Neural progenitor cell (in vitro differentiated cells): ENCODE results near the gene PPM1L. TPM values are rescaled to one million over a fixed set of nuclear protein-coding genes. Genes with fewer than 3 reads are reported as not detected.
A peak's percentile ranks its signal among the peaks of the same experiment; 100 is the strongest.
"Not testable (repeated sequence)": the region's sequence is repeated elsewhere in the genome, so short reads cannot be mapped to it uniquely, and the experiment has no call there.

ENCODE experiments used
- DNase-seq: peaks from one replicate; pipeline ENCODE4 v3.0.0-alpha.2; 2016; ENCODE audit warnings: low spot score
- H2AFZ ChIP-seq: fragments of 200-600 bp; sonication (generic); replicated peaks from 2 replicates; pipeline ENCODE4 v1.6.1; 2016; ENCODE audit warnings: antibody characterized with exemption
- H3F3A ChIP-seq: fragments of 200-600 bp; sonication (generic); 2 replicates; pipeline ENCODE4 v1.6.1; 2016; ENCODE audit warnings: antibody characterized with exemption, low read depth
- H3K27ac ChIP-seq: fragments of 200-600 bp; sonication (generic); 2 replicates; pipeline ENCODE4 v1.5.1; 2016; ENCODE audit warnings: mild to moderate bottlenecking
- H3K27me3 ChIP-seq: fragments of 200-600 bp; sonication (generic); 2 replicates; pipeline ENCODE4 v1.6.1; 2016; ENCODE audit warnings: mild to moderate bottlenecking, moderate library complexity
- H3K36me3 ChIP-seq: fragments of 200-600 bp; sonication (generic); 2 replicates; pipeline ENCODE4 v1.5.1; 2016
- H3K4me1 ChIP-seq: fragments of 200-600 bp; sonication (generic); 2 replicates; pipeline ENCODE4 v1.6.1; 2016; ENCODE audit warnings: mixed run types
- H3K4me2 ChIP-seq: fragments of 200-600 bp; sonication (generic); 2 replicates; pipeline ENCODE4 v1.6.1; 2016
- H3K4me3 ChIP-seq: fragments of 200-600 bp; sonication (generic); 2 replicates; pipeline ENCODE4 v1.5.1; 2016
- H3K79me2 ChIP-seq: fragments of 200-600 bp; sonication (generic); 2 replicates; pipeline ENCODE4 v1.6.1; 2016; ENCODE audit warnings: low read depth
- H3K9ac ChIP-seq: fragments of 200-600 bp; sonication (generic); 2 replicates; pipeline ENCODE4 v1.6.1; 2016
- H3K9me3 ChIP-seq: fragments of 200-600 bp; sonication (generic); 2 replicates; pipeline ENCODE4 v1.5.1; 2016; ENCODE audit warnings: low read depth
- H4K20me1 ChIP-seq: fragments of 200-600 bp; sonication (generic); 2 replicates; pipeline ENCODE4 v1.6.1; 2016; ENCODE audit warnings: low read depth
- H3K27ac Mint-ChIP-seq: 3 replicates; pipeline ENCODE4 v1.8.0; 2021; ENCODE audit warnings: mixed read lengths
- H3K27me3 Mint-ChIP-seq: 2 replicates; pipeline ENCODE4 v1.8.0; 2022; ENCODE audit warnings: low read depth, mild to moderate bottlenecking, inconsistent platforms, moderate library complexity, mixed read lengths; ENCODE audit not compliant: insufficient read depth
- H3K36me3 Mint-ChIP-seq: 3 replicates; pipeline ENCODE4 v1.8.0; 2021; ENCODE audit warnings: mixed read lengths
- H3K4me1 Mint-ChIP-seq: 3 replicates; pipeline ENCODE4 v1.8.0; 2021; ENCODE audit warnings: mixed read lengths
- H3K4me3 Mint-ChIP-seq: 3 replicates; pipeline ENCODE4 v1.8.0; 2021; ENCODE audit warnings: mild to moderate bottlenecking, moderate library complexity, mixed read lengths
- H3K9me3 Mint-ChIP-seq: 3 replicates; pipeline ENCODE4 v1.8.0; 2020; ENCODE audit warnings: mixed read lengths
- CTCF ChIP-seq: fragments of 200-600 bp; sonication (generic); IDR thresholded peaks from 2 replicates; pipeline ENCODE4 v1.5.1; 2017; ENCODE audit warnings: antibody characterized with exemption, mild to moderate bottlenecking
- EZH2 ChIP-seq: fragments of 200-600 bp; sonication (generic); IDR thresholded peaks from 2 replicates; pipeline ENCODE4 v1.6.1; 2017; ENCODE audit warnings: antibody characterized with exemption, mild to moderate bottlenecking, moderate library complexity
- EZH2phosphoT487 ChIP-seq: fragments of 200-600 bp; sonication (generic); IDR thresholded peaks from 2 replicates; pipeline ENCODE4 v1.6.1; 2017; ENCODE audit warnings: antibody characterized with exemption
- total RNA-seq: library from RNA; depleted of rRNA; stranded (reverse); fragments of >200 nt; gene quantifications from 2 replicates; pipeline ENCODE4 v1.2.3, GENCODE V29; 2015; ENCODE audit warnings: low replicate concordance

PPM1L gene
- total RNA-seq: 16.5 and 25.2 TPM in 2 replicates

- H3K4me3 Mint-ChIP-seq: peak within 1 kb of the TSS; percentile 94
- H3K27ac Mint-ChIP-seq: peak within 1 kb of the TSS; percentile 21
- TF ChIP-seq EZH2phosphoT487 (peak; percentile 23), EZH2 (peak; percentile 43), CTCF (no peak)
Measured at GRCh38 chr3:160755776-160756304, at the start of gene PPM1L. TSS of gene PPM1L (plus strand) at chr3:160756231.

GRCh38 chr3:160707187-160707794 lies 48.7 kb upstream of the PPM1L start:
- peak overlapping the region; percentile 53 for H2AFZ ChIP-seq
- peaks cover 22% of the 10 kb centered on the region for H3F3A ChIP-seq
- no peaks in the 10 kb centered on the region for H3K79me2 ChIP-seq
- peaks cover 29% of the 10 kb centered on the region for H3K4me1 ChIP-seq
- H3K27ac Mint-ChIP-seq: no peak overlapping the region
- TF ChIP-seq CTCF (peak; percentile 69), EZH2 (no peak), EZH2phosphoT487 (no peak)
- no peak overlapping the region for H3K4me3 ChIP-seq
- H3K27me3 Mint-ChIP-seq: no peaks in the 10 kb centered on the region
- H3K4me2 ChIP-seq: peak overlapping the region; percentile 19
- DNase-seq: peak; percentile 73
- no peak overlapping the region for H3K27ac ChIP-seq
- no peak overlapping the region for H3K9ac ChIP-seq
- H3K27me3 ChIP-seq: no peaks in the 10 kb centered on the region
- H3K4me3 Mint-ChIP-seq: no peak overlapping the region
- no peaks in the 10 kb centered on the region for H3K9me3 ChIP-seq
- H3K36me3 ChIP-seq: no peaks in the 10 kb centered on the region
- H3K36me3 Mint-ChIP-seq: no peaks in the 10 kb centered on the region
- H4K20me1 ChIP-seq: no peaks in the 10 kb centered on the region
- no peaks in the 10 kb centered on the region for H3K9me3 Mint-ChIP-seq
- H3K4me1 Mint-ChIP-seq: no peaks in the 10 kb centered on the region

More at GRCh38 chr3:160755776-160756304, at the start of gene PPM1L:
- Histone ChIP-seq H3K4me3 (peak within 1 kb of the TSS; percentile 98), H3K9me3 (no peaks in the 10 kb centered on the region), H4K20me1 (peaks cover 23% of the 10 kb centered on the region), H3K9ac (peak within 1 kb of the TSS; percentile 69), H3K4me1 (peaks cover 20% of the 10 kb centered on the region), H3K79me2 (peaks cover 46% of the 10 kb centered on the region), H3K27ac (peak within 1 kb of the TSS; percentile 1), H3K4me2 (peak within 1 kb of the TSS; percentile 93), H3K36me3 (no peaks in the 10 kb centered on the region), H3F3A (peaks cover 33% of the 10 kb centered on the region), H3K27me3 (peaks cover 37% of the 10 kb centered on the region), H2AFZ (peak within 1 kb of the TSS; percentile 98)
- peak; percentile 89 for DNase-seq
- peaks cover 3% of the 10 kb centered on the region for H3K36me3 Mint-ChIP-seq
- peaks cover 2% of the 10 kb centered on the region for H3K9me3 Mint-ChIP-seq
- peaks cover 31% of the 10 kb centered on the region for H3K4me1 Mint-ChIP-seq
- peaks cover 17% of the 10 kb centered on the region for H3K27me3 Mint-ChIP-seq

- no peaks in the 10 kb centered on the region for H3K4me1 Mint-ChIP-seq
- no peaks in the 10 kb centered on the region for H3K27me3 ChIP-seq
- no peak overlapping the region for H3K27ac Mint-ChIP-seq
- no peak overlapping the region for H3K27ac ChIP-seq
- no peak for TF ChIP-seq EZH2
- H3K4me3 Mint-ChIP-seq: no peak overlapping the region
- no peak overlapping the region for H3K9ac ChIP-seq
- H3K27me3 Mint-ChIP-seq: peaks cover 4% of the 10 kb centered on the region
- no peaks in the 10 kb centered on the region for H3K36me3 ChIP-seq
- H3K79me2 ChIP-seq: no peaks in the 10 kb centered on the region
- H2AFZ ChIP-seq: no peak overlapping the region
- no peaks in the 10 kb centered on the region for H3K9me3 Mint-ChIP-seq
- H3F3A ChIP-seq: peaks cover 22% of the 10 kb centered on the region
- no peak overlapping the region for H3K4me3 ChIP-seq
- H3K4me2 ChIP-seq: peak overlapping the region; percentile 24
- H3K36me3 Mint-ChIP-seq: no peaks in the 10 kb centered on the region
- peaks cover 29% of the 10 kb centered on the region for H3K4me1 ChIP-seq
- H4K20me1 ChIP-seq: no peaks in the 10 kb centered on the region
- H3K9me3 ChIP-seq: no peaks in the 10 kb centered on the region
- DNase-seq: peak; percentile 28
Measured at GRCh38 chr3:160709477-160710182, 46.4 kb upstream of the PPM1L start.

GRCh38 chr3:160713144-160713543 lies 42.9 kb upstream of the PPM1L start:
- not testable (repeated sequence) for H3K4me1 Mint-ChIP-seq, H3K79me2 ChIP-seq, H3K36me3 Mint-ChIP-seq, H3K27me3 Mint-ChIP-seq, H3K4me3 Mint-ChIP-seq, H3K9ac ChIP-seq, H3K4me2 ChIP-seq, H3K27ac ChIP-seq, H3K9me3 ChIP-seq, H2AFZ ChIP-seq, H3K9me3 Mint-ChIP-seq, H3K27ac Mint-ChIP-seq, H4K20me1 ChIP-seq, DNase-seq, H3K27me3 ChIP-seq, H3K36me3 ChIP-seq, H3K4me3 ChIP-seq
- Histone ChIP-seq H3K4me1 (peaks cover 20% of the 10 kb centered on the region), H3F3A (peaks cover 20% of the 10 kb centered on the region)
